Measurements from ENCODE around the gene GALNT13. TPM values are rescaled to one million over a fixed set of nuclear protein-coding genes. Genes with fewer than 3 reads are reported as not detected.

Gene GALNT13
- total RNA-seq, 1 donor from 2014 or later: not detected

- Mint-ChIP-seq H3K27me3 (no peaks in the 10 kb centered on the region), H3K9me3 (no peaks in the 10 kb centered on the region), H3K27ac (no peak overlapping the region), H3K4me3 (no peak overlapping the region), H3K36me3 (ENCODE audit: low read depth) (no peaks in the 10 kb centered on the region), H3K4me1 (no peaks in the 10 kb centered on the region)
- no peak for TF ChIP-seq CTCF (IDR thresholded peaks at IDR 0.05)
- intact Hi-C loops (cut with micrococcal nuclease): no loop called here
- CTCF ChIA-PET: no interaction called here
- POLR2A ChIA-PET: no interaction called here
- no peak for ATAC-seq (ENCODE audit: low read depth)
- no peak for DNase-seq
Observed at GRCh38 chr2:154455166-154455565, 583.4 kb downstream of the GALNT13 start.

GRCh38 chr2:154455866-154456265 is 584.1 kb downstream of the GALNT13 start:
- Mint-ChIP-seq H3K9me3 (no peaks in the 10 kb centered on the region), H3K4me3 (no peak overlapping the region), H3K36me3 (ENCODE audit: low read depth) (no peaks in the 10 kb centered on the region), H3K4me1 (no peaks in the 10 kb centered on the region), H3K27ac (no peak overlapping the region), H3K27me3 (no peaks in the 10 kb centered on the region)
- ATAC-seq (ENCODE audit: low read depth) (no peak), DNase-seq (no peak)
- POLR2A ChIA-PET: no interaction called here
- TF ChIP-seq CTCF (IDR thresholded peaks at IDR 0.05): no peak
- intact Hi-C loops (cut with micrococcal nuclease): no loop called here
- CTCF ChIA-PET: no interaction called here

- no peaks in the 10 kb centered on the region for H3K27me3 Mint-ChIP-seq
- intact Hi-C loops (cut with micrococcal nuclease): no loop called here
- ChIA-PET CTCF (no interaction called here), POLR2A (no interaction called here)
- no peak for TF ChIP-seq CTCF (IDR thresholded peaks at IDR 0.05)
- no peak for DNase-seq
- no peaks in the 10 kb centered on the region for H3K4me1 Mint-ChIP-seq
- no peak overlapping the region for H3K27ac Mint-ChIP-seq
- H3K4me3 Mint-ChIP-seq: no peak overlapping the region
- no peak for ATAC-seq (ENCODE audit: low read depth)
- no peaks in the 10 kb centered on the region for H3K36me3 Mint-ChIP-seq (ENCODE audit: low read depth)
- no peaks in the 10 kb centered on the region for H3K9me3 Mint-ChIP-seq
Observed at GRCh38 chr2:154457286-154457685, 585.6 kb downstream of the GALNT13 start.

GRCh38 chr2:154459286-154459685 is 587.6 kb downstream of the GALNT13 start:
- ATAC-seq (ENCODE audit: low read depth) (no peak), DNase-seq (no peak)
- Mint-ChIP-seq H3K27me3 (no peaks in the 10 kb centered on the region), H3K27ac (no peak overlapping the region), H3K4me3 (no peak overlapping the region), H3K9me3 (no peaks in the 10 kb centered on the region), H3K36me3 (ENCODE audit: low read depth) (no peaks in the 10 kb centered on the region), H3K4me1 (no peaks in the 10 kb centered on the region)
- ChIA-PET POLR2A (no interaction called here), CTCF (no interaction called here)
- no peak for TF ChIP-seq CTCF (IDR thresholded peaks at IDR 0.05)
- intact Hi-C loops (cut with micrococcal nuclease): no loop called here

- TF ChIP-seq CTCF (IDR thresholded peaks at IDR 0.05): no peak
- no peak for DNase-seq
- ATAC-seq (ENCODE audit: low read depth): no peak
- ChIA-PET CTCF (no interaction called here), POLR2A (no interaction called here)
- no peaks in the 10 kb centered on the region for H3K27me3 Mint-ChIP-seq
- no peaks in the 10 kb centered on the region for H3K9me3 Mint-ChIP-seq
- no peak overlapping the region for H3K27ac Mint-ChIP-seq
- no peak overlapping the region for H3K4me3 Mint-ChIP-seq
- intact Hi-C loops (cut with micrococcal nuclease): no loop called here
- no peaks in the 10 kb centered on the region for H3K4me1 Mint-ChIP-seq
- H3K36me3 Mint-ChIP-seq (ENCODE audit: low read depth): no peaks in the 10 kb centered on the region
Observed at GRCh38 chr2:154462634-154463033, 590.9 kb downstream of the GALNT13 start.

All from activated B cell treated with CpG ODN at 0.5 μM for 24 hours (primary cell).